A549 treated with AZD9567 at 1 μM for 4 hours (cell line): ENCODE results near the gene PNMA6A. TPM values are rescaled to one million over a fixed set of nuclear protein-coding genes. Genes with fewer than 3 reads are reported as not detected.

Experiments
- total RNA-seq: library from RNA; stranded (reverse); fragments of 200-300 nt; extraction: Qiagen RNA extraction; gene quantifications from 5 replicates; pipeline ENCODE4 v1.2.3, GENCODE V29; 2022; ENCODE audit not compliant: insufficient read depth

PNMA6A gene
- total RNA-seq, result 4.2 to 7.8 TPM (median 4.7 TPM) in 5 replicates

DNA sequence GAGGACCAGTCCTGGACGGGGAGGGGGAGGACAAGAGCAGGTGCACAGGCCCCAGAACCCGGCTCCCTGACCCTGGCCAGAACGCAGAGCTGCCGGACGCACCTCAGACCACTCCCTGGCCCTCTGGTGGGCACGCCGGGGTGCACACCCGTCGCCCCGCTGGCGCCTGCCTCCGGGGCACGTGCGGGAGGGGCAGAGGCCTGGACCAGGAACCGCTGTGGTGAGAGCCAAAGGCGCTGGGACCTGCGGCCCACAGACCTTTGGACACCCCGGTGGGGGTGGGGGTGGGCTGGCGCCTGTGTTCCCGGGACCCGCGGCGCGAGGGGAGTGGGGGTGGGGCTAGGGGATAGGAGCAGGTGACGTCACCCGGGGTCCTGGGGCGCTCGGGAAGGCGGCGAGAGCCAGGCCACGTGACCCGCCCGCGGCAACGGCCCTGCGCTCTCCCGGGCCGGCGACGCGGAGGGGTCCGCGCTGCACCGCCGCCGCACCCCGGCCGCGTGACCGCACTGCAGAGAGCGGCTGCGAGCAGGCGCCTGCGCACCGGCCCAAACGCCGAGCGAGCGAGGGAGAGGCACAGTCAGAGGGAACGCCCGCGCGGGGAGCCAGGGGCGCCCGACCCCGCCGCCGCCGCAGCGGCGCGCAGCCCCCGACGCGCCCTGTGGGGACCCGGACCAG lies at the start of gene PNMA6A:
PNMA6A (plus strand) TSS at position 546 of the 675 bp plus-strand sequence. CDS start 609 bp downstream, outside the sequence.

GRCh38 chrX:153055871-153056749 lies 16.1 kb upstream of the PNMA6A start, which contains the start of gene PNMA3:
PNMA3 (plus strand) TSS chrX:153056470; CDS start chrX:153057056, 586 bp downstream.

Other genes starting within 250 kb of the PNMA6A start
- gene CETN2, start 241.7 kb upstream of the PNMA6A start, total RNA-seq, result 70.3 to 87.6 TPM (median 75.6 TPM) in 5 replicates
- 43.7 to 45.5 TPM (median 45.0 TPM) in 5 replicates for gene NSDHL, start 241.4 kb upstream of the PNMA6A start, total RNA-seq
- 6.9 to 10.5 TPM (median 7.7 TPM) in 5 replicates for gene ZNF185, start 174.4 kb upstream of the PNMA6A start, total RNA-seq
- not detected in 5 replicates for gene PNMA5, start 78.3 kb upstream of the PNMA6A start, total RNA-seq
- 0.13 to 0.20 TPM (median 0.16 TPM) in 4 of 5 replicates, not detected in the other for gene PNMA3, start 16.0 kb upstream of the PNMA6A start, total RNA-seq
- gene MAGEA1, start 106.8 kb downstream of the PNMA6A start, total RNA-seq, result 0.12 to 0.18 TPM (median 0.13 TPM) in 3 of 5 replicates, not detected in the others
- not detected in 5 replicates for gene PNMA6F, start 249.3 kb downstream of the PNMA6A start, total RNA-seq